ENCODE measurements around the gene FAM222B. TPM values are rescaled to one million over a fixed set of nuclear protein-coding genes. Genes with fewer than 3 reads are reported as not detected.

FAM222B gene
- total and polyA plus RNA-seq, 9 of the 15 experiments (the other 6 are each of a cell fraction or from before 2014, with no cell fraction given) = 4.0 to 34.6 (median 7.5) TPM

DNA sequence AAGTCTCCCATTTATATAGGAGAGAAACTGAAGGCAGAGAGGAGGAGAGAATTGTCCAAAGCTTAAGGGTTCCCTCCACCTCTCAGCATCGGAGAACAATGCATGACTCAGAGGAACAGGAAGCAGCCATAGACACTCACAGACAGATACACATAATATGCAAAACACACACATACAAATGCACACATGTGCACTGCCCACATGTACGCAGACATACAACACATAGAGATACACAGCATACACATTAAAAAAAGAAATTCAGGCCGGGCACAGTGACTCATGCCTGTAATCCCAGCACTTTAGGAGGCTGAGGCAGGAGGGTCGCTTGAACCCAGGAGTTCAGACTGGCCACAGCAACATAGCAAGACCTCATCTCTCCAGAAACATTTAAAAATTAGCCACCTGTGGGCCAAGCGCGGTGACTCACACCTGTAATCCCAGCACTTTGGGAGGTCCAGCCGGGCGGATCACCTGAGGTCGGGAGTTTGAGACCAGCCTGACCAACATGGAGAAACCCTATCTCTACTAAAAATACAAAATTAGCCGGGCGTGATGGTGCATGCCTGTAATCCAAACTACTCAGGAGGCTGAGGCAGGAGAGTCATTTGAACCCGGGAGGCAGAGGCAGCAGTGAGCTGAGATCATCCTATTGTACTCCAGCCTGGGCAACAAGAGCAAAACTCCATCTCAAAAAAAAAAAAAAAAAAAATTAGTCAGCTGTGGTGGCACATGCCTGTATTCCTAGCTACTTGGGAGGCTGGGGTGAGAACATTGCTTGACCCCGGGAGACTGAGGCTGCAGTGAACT lies 23.6 kb upstream of the FAM222B start (continued):
- TF ChIP-seq ZNF3 (CRISPR knock-in tag; IDR thresholded peaks at IDR 0.05) = no peak
- TF ChIP-seq MECOM (CRISPR knock-in tag; IDR thresholded peaks at IDR 0.05) = peak; percentile 42; the same call in 1 of the 2 replicates
- TF ChIP-seq DDX20 (tag; IDR thresholded peaks at IDR 0.05; ENCODE audit: low read depth) = no peak
- TF ChIP-seq ZNF263 (CRISPR knock-in tag; IDR thresholded peaks at IDR 0.05; ENCODE audit: borderline replicate concordance) = no peak
- TF ChIP-seq TSC22D4 (tag; IDR thresholded peaks at IDR 0.05) = no peak
- 0 out of 2 replicates have a peak, but pooled peaks have one; percentile 20 for TF ChIP-seq LARP7 (IDR thresholded peaks at IDR 0.05)
- TF ChIP-seq DNMT1 (IDR thresholded peaks at IDR 0.05) = no peak
- no peak for TF ChIP-seq FOXK1 (CRISPR knock-in tag; IDR thresholded peaks at IDR 0.05; ENCODE audit: borderline replicate concordance)
- TF ChIP-seq, protein P1, sequence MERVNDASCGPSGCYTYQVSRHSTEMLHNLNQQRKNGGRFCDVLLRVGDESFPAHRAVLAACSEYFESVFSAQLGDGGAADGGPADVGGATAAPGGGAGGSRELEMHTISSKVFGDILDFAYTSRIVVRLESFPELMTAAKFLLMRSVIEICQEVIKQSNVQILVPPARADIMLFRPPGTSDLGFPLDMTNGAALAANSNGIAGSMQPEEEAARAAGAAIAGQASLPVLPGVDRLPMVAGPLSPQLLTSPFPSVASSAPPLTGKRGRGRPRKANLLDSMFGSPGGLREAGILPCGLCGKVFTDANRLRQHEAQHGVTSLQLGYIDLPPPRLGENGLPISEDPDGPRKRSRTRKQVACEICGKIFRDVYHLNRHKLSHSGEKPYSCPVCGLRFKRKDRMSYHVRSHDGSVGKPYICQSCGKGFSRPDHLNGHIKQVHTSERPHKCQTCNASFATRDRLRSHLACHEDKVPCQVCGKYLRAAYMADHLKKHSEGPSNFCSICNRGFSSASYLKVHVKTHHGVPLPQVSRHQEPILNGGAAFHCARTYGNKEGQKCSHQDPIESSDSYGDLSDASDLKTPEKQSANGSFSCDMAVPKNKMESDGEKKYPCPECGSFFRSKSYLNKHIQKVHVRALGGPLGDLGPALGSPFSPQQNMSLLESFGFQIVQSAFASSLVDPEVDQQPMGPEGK (CRISPR knock-in tag; IDR thresholded peaks at IDR 0.05; ENCODE audit: borderline replicate concordance) = 0 out of 2 replicates have a peak, but pooled peaks have one; percentile 45
- TF ChIP-seq IFI16 (CRISPR knock-in tag; IDR thresholded peaks at IDR 0.05) = no peak
- no peak for TF ChIP-seq ZNF347 (CRISPR knock-in tag; IDR thresholded peaks at IDR 0.05; ENCODE audit: low read depth)
- 0 out of 2 replicates have a peak, but pooled peaks have one; percentile 15 for TF ChIP-seq GABPA (tag; conservative IDR thresholded peaks at IDR 0.05; ENCODE audit: low read depth)
- no peak for TF ChIP-seq EGR1 (conservative IDR thresholded peaks at IDR 0.05)
- TF ChIP-seq FOXJ3 (CRISPR knock-in tag; IDR thresholded peaks at IDR 0.05) = no peak
- TF ChIP-seq KLF6 (CRISPR knock-in tag; IDR thresholded peaks at IDR 0.05; ENCODE audit: borderline replicate concordance) = no peak
- TF ChIP-seq KAT7 (CRISPR knock-in tag; IDR thresholded peaks at IDR 0.05; ENCODE audit: borderline replicate concordance) = no peak
- TF ChIP-seq TEAD1 (CRISPR knock-in tag; IDR thresholded peaks at IDR 0.05) = no peak
- TF ChIP-seq ZNF197 (CRISPR knock-in tag; IDR thresholded peaks at IDR 0.05; ENCODE audit: low read depth) = peak; percentile 55
- no peak for TF ChIP-seq ZNF699 (CRISPR knock-in tag; IDR thresholded peaks at IDR 0.05; ENCODE audit: insufficient replicate concordance)
- no peak for TF ChIP-seq TARDBP (IDR thresholded peaks at IDR 0.05)
- peak; percentile 30; the same call in 1 of the 2 replicates for TF ChIP-seq ADNP (tag; IDR thresholded peaks at IDR 0.05)
- TF ChIP-seq ELF4 (CRISPR knock-in tag; IDR thresholded peaks at IDR 0.05) = peak; percentile 32; the same call in 1 of the 2 replicates
- no peak for TF ChIP-seq KLF16 (IDR thresholded peaks at IDR 0.05)
- no peak for TF ChIP-seq TEAD4 (IDR thresholded peaks at IDR 0.05; ENCODE audit: low read length)
- TF ChIP-seq TEAD4 (CRISPR knock-in tag; IDR thresholded peaks at IDR 0.05; ENCODE audit: borderline replicate concordance) = no peak
- no peak for TF ChIP-seq SIN3A (IDR thresholded peaks at IDR 0.05; ENCODE audit: borderline replicate concordance in 2 of 2, control insufficient read depth in 1 of 2, low read depth in 2 of 2, low read length in 2 of 2)
- peak; percentile 10; the same call in 1 of the 2 replicates for TF ChIP-seq NR2C1 (IDR thresholded peaks at IDR 0.05)
- TF ChIP-seq NR2C1 (tag; IDR thresholded peaks at IDR 0.05) = no peak
- TF ChIP-seq DACH1 (IDR thresholded peaks at IDR 0.05; ENCODE audit: partially characterized antibody) = no peak
- no peak for TF ChIP-seq FOXA3 (CRISPR knock-in tag; conservative IDR thresholded peaks at IDR 0.05 in 1 of 2, IDR thresholded peaks at IDR 0.05 in 1 of 2)

Measured in K562 (cell line).